ENCODE results near the gene PRDM16.

The PRDM16 gene

GRCh38 chr1:3244025-3244926 is 175.3 kb downstream of the PRDM16 start:
- no peak for DNase-seq (ENCODE audit: low read depth)

- no peak for DNase-seq (ENCODE audit: low read depth)
Measured at GRCh38 chr1:3244927-3245315, 175.9 kb downstream of the PRDM16 start.

GRCh38 chr1:3245344-3245743 is 176.3 kb downstream of the PRDM16 start:
- DNase-seq (ENCODE audit: low read depth): no peak

- no peak for DNase-seq (ENCODE audit: low read depth)
Measured at GRCh38 chr1:3245768-3246167, 176.8 kb downstream of the PRDM16 start.

- DNase-seq (ENCODE audit: low read depth): no peak
Measured at GRCh38 chr1:3246251-3246650, 177.2 kb downstream of the PRDM16 start.

- DNase-seq (ENCODE audit: low read depth): no peak
Measured at GRCh38 chr1:3247521-3248121, 178.6 kb downstream of the PRDM16 start.

- no peak for DNase-seq (ENCODE audit: low read depth)
Measured at GRCh38 chr1:3248155-3249141, 179.4 kb downstream of the PRDM16 start.

GRCh38 chr1:3249231-3249630 is 180.2 kb downstream of the PRDM16 start:
- no peak for DNase-seq (ENCODE audit: low read depth)

GRCh38 chr1:3249631-3250501 is 180.9 kb downstream of the PRDM16 start:
- no peak for DNase-seq (ENCODE audit: low read depth)

GRCh38 chr1:3250624-3251023 is 181.6 kb downstream of the PRDM16 start:
- no peak for DNase-seq (ENCODE audit: low read depth)

GRCh38 chr1:3251099-3251806 is 182.2 kb downstream of the PRDM16 start:
- no peak for DNase-seq (ENCODE audit: low read depth)

GRCh38 chr1:3251807-3252428 is 182.9 kb downstream of the PRDM16 start:
- no peak for DNase-seq (ENCODE audit: low read depth)

GRCh38 chr1:3255680-3256079 is 186.7 kb downstream of the PRDM16 start:
- no peak for DNase-seq (ENCODE audit: low read depth)

GRCh38 chr1:3257788-3258187 is 188.8 kb downstream of the PRDM16 start:
- no peak for DNase-seq (ENCODE audit: low read depth)

- DNase-seq (ENCODE audit: low read depth): no peak
Measured at GRCh38 chr1:3258386-3259003, 189.5 kb downstream of the PRDM16 start.

GRCh38 chr1:3259020-3259419 is 190.0 kb downstream of the PRDM16 start:
- DNase-seq (ENCODE audit: low read depth): no peak

GRCh38 chr1:3261007-3261968 is 192.3 kb downstream of the PRDM16 start:
- no peak for DNase-seq (ENCODE audit: low read depth)

GRCh38 chr1:3261969-3262579 is 193.1 kb downstream of the PRDM16 start:
- DNase-seq (ENCODE audit: low read depth): no peak
